Prostate gland (tissue), 2 donors: Measurements from ENCODE around the gene VASN. TPM values are rescaled to one million over a fixed set of nuclear protein-coding genes. Genes with fewer than 3 reads are reported as not detected.

ENCODE experiments used
- DNase-seq: peaks from one replicate; pipeline ENCODE4 v3.0.0-alpha.2; 2019; ENCODE audit warnings: low spot score
- H3K27ac ChIP-seq, 2 donors: fragments of 200-600 bp; sonication (generic); 2 replicates each; pipeline ENCODE4 v1.5.1; 2017 to 2019
- H3K27me3 ChIP-seq: fragments of 200-600 bp; sonication (generic); replicated peaks from 2 replicates; pipeline ENCODE4 v1.5.1; 2019; ENCODE audit not compliant: insufficient read depth
- H3K36me3 ChIP-seq, 2 donors: fragments of 200-600 bp; sonication (generic); 1 replicate in 1 of 2; 2 replicates in 1 of 2; pipeline versions ENCODE4 v1.5.1 to v1.8.1; 2017 to 2019
- H3K4me1 ChIP-seq: fragments of 200-600 bp; sonication (generic); replicated peaks from 2 replicates; pipeline ENCODE4 v1.5.1; 2019
- H3K4me3 ChIP-seq, 2 donors: fragments of 200-600 bp; sonication (generic); 2 replicates each; pipeline ENCODE4 v1.5.1; 2017 to 2019
- H3K9me3 ChIP-seq: fragments of 200-600 bp; sonication (generic); 2 replicates; pipeline ENCODE4 v1.5.1; 2017
- CTCF ChIP-seq, 4 experiments: fragments of 200-600 bp in 2 of 4; fragments of 450-650 bp in 2 of 4; sonication (generic) in 2 of 4; IDR thresholded peaks; 1 replicate in 3 of 4; 2 replicates in 1 of 4; pipeline ENCODE4 v1.5.1; 2016 to 2019; ENCODE audit warnings: antibody characterized with exemption in 4 of 4, mild to moderate bottlenecking in 2 of 4, moderate library complexity in 2 of 4
- POLR2A ChIP-seq: fragments of 450-650 bp; IDR thresholded peaks from one replicate; pipeline ENCODE4 v1.6.1; 2016; ENCODE audit warnings: antibody characterized with exemption, mild to moderate bottlenecking
- POLR2AphosphoS5 ChIP-seq: sonication (generic); formaldehyde crosslinking; IDR thresholded peaks from one replicate; pipeline ENCODE4 v1.6.1; 2017; ENCODE audit warnings: antibody characterized with exemption
- WGBS: methylation state at CpG from one replicate; pipeline ENCODE4 v1.1.5; 2018; 5-methylcytosine and 5-hydroxymethylcytosine counted together
- intact Hi-C: fragments of 100-400 bp; cut with DNase I; formaldehyde crosslinking; loops from one replicate; pipeline ENCODE4 v1.14.2; 2022
- total RNA-seq, 2 donors: library from RNA; depleted of rRNA; stranded (reverse); fragments of >200 nt; gene quantifications; one replicate each; pipeline ENCODE4 v1.1.0, GENCODE V29; 2016

The VASN gene
- total RNA-seq, 2 donors from 2014 or later = 13.1 to 97.4 TPM

- Histone ChIP-seq H3K4me3 (no peak overlapping the region), H3K27me3 (no peaks in the 10 kb centered on the region), H3K9me3 (no peaks in the 10 kb centered on the region), H3K4me1 (peaks cover 3% of the 10 kb centered on the region), H3K27ac (peak overlapping the region; percentile 65 to 73), H3K36me3 (no peaks in the 10 kb centered on the region)
- WGBS = 57% methylated on average over 17 of the region's 17 CpGs
- no peak for TF ChIP-seq CTCF (IDR thresholded peaks at IDR 0.05)
- peak; percentile 5 for TF ChIP-seq POLR2AphosphoS5
- intact Hi-C loops = loop anchor here (2.0 kb wide), 2 partner anchors 40 to 128 kb away; no protein-coding TSS in a partner anchor
- no peak for DNase-seq
These were observed 42.6 kb upstream of the VASN start for GRCh38 chr16:4328782-4329775.

- intact Hi-C loops = loop anchor here (5.0 kb wide), 1 partner anchor 348 kb away; no protein-coding TSS in a partner anchor
- DNase-seq = peak; percentile 69
- no peak for TF ChIP-seq POLR2A
- peak; percentile 47 for TF ChIP-seq POLR2AphosphoS5
- TF ChIP-seq CTCF (IDR thresholded peaks at IDR 0.05) = peak; percentile 82 to 95 (median 93)
- Histone ChIP-seq H3K27ac (no peak overlapping the region), H3K9me3 (no peaks in the 10 kb centered on the region), H3K4me3 (no peak overlapping the region), H3K27me3 (no peaks in the 10 kb centered on the region), H3K36me3 (no peaks in the 10 kb centered on the region), H3K4me1 (peaks cover 3% of the 10 kb centered on the region)
- WGBS = 57% methylated on average over 14 of the region's 14 CpGs
These were observed 41.3 kb upstream of the VASN start for GRCh38 chr16:4330277-4330874.

GRCh38 chr16:4332083-4332482 lies 39.6 kb upstream of the VASN start:
- intact Hi-C loops = loop anchor here (5.0 kb wide), 1 partner anchor 350 kb away; no protein-coding TSS in a partner anchor
- no peak for DNase-seq

GRCh38 chr16:4332623-4333307 lies 38.9 kb upstream of the VASN start:
- TF ChIP-seq POLR2AphosphoS5 (no peak), POLR2A (no peak), CTCF (IDR thresholded peaks at IDR 0.05) (no peak)
- no peaks in the 10 kb centered on the region for H3K4me1 ChIP-seq
- WGBS = 81% methylated on average over 19 of the region's 19 CpGs
- no peak overlapping the region for H3K27ac ChIP-seq
- H3K9me3 ChIP-seq = no peaks in the 10 kb centered on the region
- H3K27me3 ChIP-seq = no peaks in the 10 kb centered on the region
- H3K36me3 ChIP-seq = no peaks in the 10 kb centered on the region
- DNase-seq = no peak
- intact Hi-C loops = loop anchor here (5.0 kb wide), 1 partner anchor 350 kb away; no protein-coding TSS in a partner anchor
- no peak overlapping the region for H3K4me3 ChIP-seq

More at GRCh38 chr16:4332083-4332482, 39.6 kb upstream of the VASN start:
- Histone ChIP-seq H3K27me3 (no peaks in the 10 kb centered on the region), H3K27ac (no peak overlapping the region), H3K4me1 (peaks cover 3% of the 10 kb centered on the region), H3K36me3 (no peaks in the 10 kb centered on the region), H3K9me3 (no peaks in the 10 kb centered on the region), H3K4me3 (no peak overlapping the region)
- WGBS = 82% methylated on average over 14 of the region's 14 CpGs
- TF ChIP-seq POLR2A = no peak
- no peak for TF ChIP-seq POLR2AphosphoS5
- TF ChIP-seq CTCF (IDR thresholded peaks at IDR 0.05) = no peak
